NCI-H2081 treated with DMSO at 0.1 percent for 48 hours (cell line): ENCODE measurements around the gene IFITM10.

Experiments used
- DNase-seq: peaks from one replicate; lab custom pipeline; 2025; lab: John Stamatoyannopoulos, UW

Gene IFITM10

DNA sequence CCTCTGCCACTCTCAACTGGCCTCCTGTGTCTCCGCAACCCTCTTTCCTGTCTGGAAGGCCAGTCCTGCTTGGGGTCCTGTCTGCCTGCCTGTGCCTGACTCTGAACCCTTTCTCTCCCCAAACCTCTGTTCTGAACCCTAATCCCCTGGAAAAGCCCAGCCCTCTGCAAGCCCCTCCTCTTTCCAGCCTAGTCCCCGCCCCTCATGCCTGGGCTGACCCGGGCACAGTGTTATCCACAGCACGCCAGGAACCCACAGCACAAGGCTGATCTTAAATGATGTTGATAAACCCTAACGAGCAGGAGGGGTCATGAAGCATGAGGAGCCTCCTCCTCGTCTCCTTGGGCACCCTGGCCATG lies at the start of gene IFITM10:
Gene IFITM10, minus strand, starts transcription at position 115 of the 359 bp plus-strand sequence. CDS start 153 bp downstream, outside the sequence.
- DNase-seq, result no peak

DNA sequence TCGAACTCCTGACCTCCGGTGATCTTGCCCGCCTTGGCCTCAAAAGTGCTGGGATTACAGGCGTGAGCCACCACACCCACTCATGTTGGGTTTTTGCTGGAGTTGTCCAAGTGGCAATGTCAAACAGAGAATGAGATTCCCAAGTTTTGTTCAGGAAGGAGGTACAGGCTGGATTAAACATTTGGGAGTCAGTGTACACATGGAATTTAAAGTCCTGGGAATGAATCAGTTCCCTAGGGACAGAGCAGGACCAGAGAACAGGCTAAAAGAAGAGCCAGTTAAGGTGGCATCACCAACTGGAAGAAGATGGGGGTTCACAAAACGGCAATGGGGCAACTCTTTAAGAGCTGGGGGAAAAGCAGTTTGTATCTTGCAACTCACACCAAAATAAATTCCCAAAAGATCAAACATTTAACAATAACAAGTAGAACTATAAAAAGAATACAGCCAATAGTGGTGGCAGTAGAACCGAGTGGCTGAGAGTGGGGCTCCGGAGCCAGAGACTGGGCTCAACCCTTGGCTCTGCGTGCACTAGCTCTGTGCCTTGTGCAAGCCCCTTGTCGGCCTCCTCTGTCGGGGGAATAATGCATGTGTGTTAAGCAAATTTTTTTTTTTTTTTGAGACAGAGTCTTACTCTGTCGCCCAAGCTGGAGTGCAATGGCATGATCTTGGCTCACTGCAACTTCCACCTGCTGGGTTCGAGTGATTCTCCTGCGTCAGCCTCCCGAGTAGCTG lies 47.2 kb upstream of the IFITM10 start:
- DNase-seq, result no peak

DNA sequence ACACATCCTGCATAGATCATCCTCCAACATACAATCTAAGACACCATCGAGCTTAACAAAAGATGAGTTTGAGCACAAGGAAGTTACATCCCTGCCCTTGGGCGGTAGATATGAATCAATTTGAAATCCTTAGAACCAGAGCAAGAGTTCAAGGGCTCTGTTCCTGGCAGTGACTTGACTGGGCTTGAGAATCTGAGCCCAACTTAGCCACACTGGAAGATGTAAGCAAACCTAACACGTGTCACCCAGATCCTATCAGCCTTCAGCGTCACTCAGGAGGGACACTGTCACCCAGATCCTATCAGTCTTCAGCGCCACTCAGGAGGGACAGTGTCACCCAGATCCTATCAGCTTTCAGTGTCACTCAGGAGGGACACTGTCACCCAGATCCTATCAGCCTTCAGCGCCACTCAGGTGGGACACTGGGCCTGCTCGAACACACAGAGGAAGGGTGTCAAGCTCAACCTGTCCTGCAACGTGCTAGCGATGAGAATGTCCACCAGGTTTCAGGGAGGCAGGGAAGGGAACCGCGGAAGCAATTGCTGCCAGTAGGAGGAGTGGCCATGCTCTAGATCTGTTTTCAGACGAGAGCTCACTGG lies 46.1 kb upstream of the IFITM10 start:
- DNase-seq, result no peak

DNA sequence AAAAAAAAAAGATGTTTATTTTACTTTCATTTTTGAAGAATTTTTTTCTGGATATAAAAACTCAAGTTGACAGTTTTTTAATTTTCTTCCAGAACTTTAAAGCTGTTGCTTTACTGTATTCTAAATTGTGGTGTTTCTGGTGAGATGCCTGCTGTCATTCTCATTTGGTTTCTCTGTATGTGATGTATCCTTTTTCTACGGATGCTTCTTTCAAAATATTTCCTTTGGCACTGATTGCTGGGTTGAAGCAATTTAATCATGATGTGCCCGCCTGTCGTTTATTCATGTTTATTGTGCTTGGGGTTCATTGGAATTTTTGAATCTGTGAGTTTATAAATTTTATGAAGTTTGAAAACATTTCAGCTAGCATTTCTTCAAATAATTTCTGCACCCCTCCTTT lies 42.7 kb upstream of the IFITM10 start:
- no peak for DNase-seq

DNA sequence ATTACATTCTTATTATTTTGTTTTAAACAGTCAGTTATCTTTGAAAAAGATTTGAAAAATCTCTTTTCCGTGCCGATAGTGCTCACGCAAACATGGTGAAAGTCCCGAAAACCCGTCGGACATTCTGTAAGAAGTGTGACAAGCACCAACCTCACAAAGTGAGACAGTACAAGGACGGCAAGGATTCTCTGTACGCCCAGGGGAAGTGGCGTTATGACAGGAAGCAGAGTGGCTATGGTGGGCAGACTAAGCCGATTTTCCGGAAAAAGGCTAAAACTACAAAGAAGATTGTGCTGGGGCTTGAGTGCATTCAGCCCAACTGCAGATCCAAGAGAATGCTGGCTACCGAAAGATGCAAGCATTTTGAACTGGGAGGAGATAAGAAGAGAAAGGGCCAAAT lies 42.1 kb upstream of the IFITM10 start:
- no peak for DNase-seq

DNA sequence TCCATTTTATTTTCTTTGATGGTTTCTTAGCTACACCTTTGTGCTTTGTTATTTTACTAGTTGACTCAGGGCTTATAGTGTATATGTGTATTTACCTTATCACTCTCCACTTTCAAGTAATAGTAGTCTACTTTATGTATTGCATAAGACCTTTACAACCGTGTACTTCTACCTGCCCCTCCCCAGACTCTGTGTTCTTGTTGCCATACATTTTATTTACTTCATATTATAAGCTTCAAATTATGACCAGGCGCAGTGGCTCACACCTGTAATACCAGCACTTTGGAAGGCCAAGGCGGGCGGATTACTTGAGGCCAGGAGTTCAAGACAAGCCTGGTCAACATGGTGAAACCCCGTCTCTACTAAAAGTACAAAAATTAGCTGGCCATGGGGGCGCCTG lies 41.5 kb upstream of the IFITM10 start:
- DNase-seq, result no peak

DNA sequence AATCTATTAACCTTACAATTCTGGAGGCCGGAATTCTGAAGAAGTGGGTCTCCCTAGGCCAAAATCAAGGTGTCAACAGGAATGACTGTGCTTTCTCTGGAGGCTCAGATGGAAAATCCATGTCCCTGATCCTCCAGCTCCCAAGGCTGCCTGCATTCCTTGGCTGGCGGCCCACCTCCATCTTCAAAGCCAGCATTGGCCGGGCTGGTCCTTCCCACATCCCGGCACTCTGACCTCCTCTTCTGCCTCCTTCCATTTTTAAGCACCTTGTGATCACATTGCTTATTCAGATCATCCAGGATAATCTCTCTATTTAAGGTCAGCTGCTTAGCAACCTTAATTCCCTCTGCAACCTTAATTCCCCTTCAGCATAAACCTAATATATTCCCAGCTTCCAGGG lies 36.1 kb upstream of the IFITM10 start:
- DNase-seq, result no peak

DNA sequence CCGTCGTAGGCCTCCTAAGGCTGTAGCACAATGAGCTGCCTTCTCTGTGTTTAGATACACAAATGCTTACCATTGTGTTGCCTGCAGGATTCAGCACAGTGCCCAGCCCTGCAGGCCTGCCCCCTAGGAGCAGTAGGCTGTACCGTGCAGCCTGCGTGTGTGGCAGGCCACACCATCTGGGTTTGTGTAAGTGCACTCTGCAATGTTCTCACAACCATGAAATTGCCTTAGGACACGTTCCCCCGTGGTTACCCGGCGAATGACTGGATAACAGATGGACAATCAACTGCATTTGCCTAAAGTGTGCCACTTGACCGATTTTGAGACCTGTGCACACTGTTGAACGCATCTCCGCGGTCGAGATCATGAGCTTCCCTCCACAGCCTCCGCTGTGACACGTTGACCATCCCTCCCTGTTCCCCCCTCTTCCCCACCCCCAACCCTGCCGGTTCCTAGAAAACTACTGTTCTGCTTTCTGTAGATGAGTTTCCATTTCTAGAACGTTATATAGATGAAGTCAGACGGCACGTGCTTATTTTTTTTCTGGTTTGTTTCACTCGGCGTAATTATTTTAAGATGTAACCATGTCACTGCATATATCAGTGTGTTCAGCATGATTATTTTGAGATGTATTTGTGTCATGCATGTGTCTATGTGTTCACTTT lies 35.5 kb upstream of the IFITM10 start:
- DNase-seq, result no peak

DNA sequence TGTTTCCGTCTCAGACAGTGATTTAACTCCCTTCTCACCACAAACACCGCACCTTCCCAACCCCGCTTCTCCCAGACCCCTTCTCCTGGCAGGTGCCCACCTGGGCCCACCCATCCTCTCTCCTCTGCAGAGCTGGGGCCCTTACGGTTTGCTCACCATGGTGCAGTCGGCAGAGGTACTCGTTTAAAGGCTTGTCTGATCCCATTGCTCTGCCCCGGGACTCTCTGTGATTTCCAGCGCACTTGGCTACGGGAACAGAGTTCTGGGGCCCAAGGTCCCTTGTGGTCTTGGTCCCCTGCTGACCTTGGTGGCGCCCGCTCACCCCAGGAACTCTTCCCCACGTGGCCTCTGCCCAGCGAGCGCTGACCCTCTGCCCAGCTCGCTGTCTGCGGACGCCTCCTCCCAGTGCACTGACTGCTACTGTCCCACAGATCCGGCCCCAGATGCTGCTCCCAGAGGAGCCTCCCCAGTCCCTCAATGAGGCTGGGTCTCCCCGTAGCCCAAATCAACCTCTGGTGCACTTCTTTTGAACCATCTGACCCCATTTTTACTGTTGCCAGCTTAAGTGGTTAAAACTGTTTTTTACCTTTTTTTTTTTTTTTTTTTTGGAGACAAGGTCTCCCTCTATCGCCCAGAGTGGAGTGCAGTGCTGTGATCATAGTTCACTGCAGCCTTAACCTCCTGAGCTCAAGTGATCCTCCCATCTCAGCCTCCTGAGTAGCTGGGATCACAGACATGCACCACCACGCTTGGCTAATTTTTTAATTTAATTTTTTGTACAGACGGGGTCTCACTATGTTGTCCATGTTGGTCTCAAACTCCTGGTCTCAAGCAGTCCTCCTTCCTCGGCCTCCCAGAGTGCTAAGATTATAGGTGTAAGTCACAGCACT lies 34.6 kb upstream of the IFITM10 start:
- DNase-seq, result no peak

DNA sequence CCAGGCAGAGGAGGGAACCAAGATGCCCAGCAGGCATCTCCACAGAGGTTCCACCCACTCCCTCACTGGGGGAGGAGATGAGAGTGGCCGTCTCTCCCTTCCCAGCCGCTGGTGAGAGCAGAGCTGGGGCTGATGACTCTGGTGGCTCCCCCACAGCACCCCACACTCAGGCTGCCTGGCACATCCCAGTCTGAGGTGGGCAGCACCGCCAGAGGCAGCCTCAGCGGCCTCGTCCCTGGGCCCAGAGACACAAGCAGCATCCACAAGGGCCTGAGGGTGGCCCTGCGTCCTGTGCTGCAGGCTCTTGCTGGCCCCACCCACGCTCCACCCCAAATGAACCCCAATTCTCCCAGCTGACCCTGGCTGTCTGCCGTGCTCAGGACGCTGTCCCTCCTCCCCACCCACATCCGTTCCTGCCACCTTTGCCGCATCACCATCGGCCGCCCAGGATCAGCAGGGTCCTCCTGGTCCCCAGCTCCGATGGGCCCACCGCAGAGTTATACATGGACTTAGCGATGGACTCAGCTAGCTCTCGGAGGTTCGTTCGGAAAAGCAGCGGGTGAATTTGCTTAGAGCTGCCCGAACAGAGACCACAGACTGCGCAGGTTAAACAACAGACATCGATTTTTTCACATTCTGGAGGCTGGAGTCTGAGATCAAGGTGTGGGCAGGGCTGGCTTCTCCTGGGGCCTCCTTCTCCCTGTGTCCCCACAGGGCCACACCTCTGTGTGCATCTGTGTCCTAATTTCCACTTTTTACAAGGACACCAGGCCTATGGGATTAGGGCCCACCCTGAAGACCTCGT lies 33.5 kb upstream of the IFITM10 start:
- no peak for DNase-seq

DNA sequence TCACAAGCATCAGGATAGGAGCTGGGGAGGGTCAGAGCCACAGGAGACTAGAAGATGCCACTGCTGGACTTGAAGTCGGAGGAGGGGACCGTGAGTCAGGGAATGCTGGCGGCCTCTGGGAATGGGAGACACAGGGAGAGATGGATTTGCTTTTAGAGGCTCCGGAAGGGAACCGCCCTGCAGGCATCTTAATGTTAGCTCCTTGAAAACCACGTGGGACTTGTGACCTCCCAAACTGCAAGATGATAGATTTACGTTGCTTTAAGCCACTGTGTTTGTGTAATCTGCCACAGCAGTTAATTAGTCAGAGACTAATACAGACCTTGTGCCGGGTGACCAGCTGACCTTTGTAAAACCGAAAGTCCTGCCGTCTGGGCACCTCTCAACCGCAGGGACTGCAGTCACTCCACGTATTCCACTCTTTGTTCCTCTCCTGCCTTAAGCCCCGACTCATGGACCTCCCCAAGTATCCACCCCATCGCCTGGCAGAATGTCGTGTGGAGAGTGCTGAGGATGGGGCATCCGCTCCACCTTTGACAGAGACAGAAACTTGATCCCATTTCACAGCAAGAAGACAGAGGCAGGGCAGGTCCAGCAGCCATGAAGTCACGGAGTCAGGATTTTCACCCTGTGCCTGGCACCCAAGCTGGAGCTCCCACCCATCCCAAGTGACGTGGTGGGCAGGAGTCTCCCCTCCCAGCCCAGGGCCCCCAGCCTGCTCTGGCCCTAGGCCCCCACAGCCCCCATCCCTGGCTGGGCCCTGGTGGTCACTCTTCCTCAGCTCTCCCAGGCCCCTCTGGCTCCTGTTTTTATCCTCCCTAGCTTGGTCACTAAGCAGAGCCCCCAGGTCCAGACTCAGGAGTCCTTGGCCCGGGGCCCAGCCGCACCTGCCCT lies 32.7 kb upstream of the IFITM10 start:
- no peak for DNase-seq

DNA sequence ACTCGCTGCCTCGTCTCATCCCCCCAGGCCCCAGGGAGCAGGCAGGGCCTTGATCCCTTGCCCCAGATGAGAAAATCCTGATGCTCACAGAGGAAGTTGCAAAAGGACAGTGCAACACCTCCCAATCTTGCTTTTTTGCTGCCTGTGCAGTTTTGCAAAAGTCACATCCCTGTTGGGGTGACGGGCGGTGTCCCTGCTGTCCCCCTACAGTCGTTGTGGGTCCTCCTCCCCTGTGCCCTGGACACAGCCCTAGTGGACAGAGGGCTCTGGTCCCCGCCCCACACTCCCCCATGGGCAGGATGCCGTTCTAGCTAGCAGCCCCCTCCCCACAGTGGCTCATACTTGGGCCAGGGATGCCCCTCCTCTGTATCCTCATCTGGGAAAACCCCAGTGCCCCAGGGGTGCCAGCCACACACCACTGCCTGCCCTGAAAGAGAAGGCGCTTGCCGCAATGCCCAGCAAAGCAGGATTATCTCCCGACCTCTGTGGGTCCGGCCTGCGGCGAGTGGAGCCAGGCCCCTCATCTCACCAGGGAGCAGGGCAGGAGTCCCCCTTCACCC lies 31.7 kb upstream of the IFITM10 start:
- no peak for DNase-seq

DNA sequence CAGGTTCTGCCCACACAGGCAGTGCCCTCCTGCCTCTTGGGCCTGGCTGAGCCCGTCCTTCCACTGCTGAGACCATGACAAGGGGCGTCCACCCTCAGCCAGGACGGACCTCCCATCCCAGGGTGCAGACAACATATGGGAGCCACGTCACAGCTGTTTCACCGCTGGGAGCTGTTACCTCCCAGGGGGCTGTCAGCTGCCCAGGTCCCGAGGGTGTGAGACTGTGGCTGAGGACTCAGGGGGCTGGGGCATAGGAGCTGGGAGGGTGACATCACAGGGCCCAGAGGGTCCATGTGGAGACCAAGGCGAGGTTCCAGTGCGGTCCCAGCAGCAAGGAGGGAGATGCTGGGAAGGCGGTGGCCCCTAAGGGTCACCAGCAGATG lies 31.2 kb upstream of the IFITM10 start:
- DNase-seq, result no peak

DNA sequence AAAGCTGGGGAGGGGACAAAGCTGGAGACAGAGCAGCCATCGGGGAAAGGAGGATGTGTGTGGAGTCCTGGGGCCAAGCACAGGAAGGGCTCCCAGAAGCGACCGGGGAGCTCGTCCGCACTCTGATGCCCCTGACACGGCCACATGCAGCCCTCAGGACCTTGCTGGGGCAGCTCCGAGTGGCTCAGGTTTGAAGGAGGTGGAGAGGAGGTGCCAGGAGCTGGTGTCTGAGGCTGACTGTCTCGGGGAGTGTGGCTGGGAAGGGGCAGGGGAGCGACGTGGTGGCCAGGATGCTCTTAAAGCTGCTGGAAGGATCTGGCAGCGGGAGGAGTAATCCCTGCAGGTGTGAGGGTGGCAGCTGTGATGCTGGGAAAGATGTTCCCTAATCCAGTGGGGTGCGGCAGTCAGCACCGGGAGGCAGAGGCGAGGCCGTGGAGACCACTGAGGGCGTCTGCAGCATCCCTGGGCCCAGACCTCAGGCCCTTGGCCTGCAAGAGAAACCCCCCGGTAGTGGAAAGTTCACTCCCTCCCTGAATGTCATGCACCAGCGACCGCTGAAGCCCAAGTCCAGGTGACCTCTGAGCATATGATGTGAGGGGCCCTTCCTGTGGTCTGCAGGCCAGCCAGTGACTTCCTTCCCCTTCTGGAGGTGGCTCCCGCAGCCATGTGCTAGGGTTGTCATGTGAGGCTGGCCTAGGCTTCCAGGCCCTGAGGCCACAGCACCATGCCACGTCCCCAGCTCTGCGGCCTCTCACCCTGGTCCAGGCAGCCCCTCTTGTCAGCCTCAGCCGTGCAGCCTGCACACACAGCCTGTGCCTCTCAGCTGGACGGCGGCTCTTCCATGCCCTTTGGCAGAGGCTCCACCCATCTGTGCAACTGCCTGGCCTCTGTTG lies 30.6 kb upstream of the IFITM10 start:
- no peak for DNase-seq

DNA sequence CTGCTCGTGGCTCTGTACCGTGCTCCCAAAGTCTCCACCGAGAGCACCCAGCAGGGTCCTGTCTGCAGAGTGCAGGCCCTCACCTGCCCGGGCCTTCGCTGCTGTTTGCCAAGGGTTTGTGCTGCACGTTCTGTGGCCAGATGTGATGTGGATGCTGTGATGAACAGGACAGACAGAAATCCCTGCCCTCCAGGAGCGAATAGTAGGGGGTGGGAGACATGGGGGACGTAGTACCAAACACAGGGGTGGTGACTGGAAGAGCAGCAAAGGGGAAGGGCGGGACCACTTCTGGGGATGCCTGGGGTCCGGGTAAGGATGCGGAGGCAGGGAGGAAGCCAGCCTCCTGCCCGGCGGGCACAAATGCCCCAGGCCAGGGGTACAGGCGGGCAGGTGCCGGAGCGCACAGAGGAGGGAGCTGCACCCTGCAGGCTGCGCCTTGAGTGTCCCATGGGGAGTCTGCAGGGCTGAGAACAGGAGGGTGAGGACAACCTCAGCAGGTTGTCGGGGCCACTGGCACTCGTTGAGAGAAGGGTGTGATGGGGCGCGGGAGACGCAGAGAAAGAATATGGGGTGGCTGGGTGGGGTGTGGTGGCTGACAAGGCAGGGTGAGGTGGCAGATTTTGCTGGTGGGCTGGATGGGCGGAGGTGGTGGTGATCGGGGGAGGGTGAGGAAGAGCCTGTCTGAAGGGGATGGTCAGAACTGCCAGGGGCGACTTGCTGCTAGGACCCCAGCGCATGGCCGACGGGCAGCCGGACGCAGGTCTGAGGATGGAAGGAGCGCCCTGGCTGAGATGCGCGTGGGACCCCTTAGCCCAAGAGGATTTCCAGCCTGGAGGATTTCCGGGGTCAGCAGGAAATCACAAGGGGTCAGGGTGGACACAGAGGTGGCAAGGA lies 29.7 kb upstream of the IFITM10 start:
- no peak for DNase-seq

DNA sequence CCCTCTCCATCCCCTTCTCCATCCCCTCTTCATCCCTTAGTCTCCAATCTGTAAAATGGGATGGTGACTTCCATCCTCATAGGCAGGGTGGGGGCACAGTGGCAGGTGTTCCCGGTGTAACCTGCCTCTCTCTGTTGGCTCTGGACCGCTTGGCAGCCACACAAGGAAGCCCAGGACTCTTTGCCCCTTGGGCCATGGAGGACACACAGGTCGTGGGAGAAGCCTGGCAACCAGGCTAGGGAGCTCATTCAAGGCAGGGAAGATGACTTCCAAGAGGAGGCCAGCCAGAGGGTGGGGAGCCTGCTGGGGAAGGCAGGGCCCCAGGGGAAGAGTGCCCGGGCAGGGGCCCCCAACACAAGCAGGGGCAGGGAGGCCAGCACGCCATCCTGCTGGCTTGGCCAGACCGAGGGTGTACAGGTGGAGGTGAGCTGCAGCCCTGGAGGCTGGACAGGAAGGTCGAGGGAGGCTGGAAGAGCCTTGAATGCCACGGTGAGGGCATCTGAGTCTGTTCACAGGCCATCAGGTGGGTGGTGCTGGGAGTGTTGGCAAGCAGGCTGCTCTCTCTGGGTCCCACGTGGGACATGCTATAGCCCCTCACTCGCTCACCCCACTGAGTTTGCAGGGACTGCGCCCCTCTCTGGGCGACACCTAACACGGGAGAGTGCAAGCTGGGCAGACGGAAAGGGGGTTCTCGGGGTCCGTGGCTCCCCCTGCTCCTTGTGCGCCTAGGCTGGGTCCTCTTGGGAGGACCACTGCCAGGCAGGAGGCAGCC lies 28.8 kb upstream of the IFITM10 start:
- no peak for DNase-seq

DNA sequence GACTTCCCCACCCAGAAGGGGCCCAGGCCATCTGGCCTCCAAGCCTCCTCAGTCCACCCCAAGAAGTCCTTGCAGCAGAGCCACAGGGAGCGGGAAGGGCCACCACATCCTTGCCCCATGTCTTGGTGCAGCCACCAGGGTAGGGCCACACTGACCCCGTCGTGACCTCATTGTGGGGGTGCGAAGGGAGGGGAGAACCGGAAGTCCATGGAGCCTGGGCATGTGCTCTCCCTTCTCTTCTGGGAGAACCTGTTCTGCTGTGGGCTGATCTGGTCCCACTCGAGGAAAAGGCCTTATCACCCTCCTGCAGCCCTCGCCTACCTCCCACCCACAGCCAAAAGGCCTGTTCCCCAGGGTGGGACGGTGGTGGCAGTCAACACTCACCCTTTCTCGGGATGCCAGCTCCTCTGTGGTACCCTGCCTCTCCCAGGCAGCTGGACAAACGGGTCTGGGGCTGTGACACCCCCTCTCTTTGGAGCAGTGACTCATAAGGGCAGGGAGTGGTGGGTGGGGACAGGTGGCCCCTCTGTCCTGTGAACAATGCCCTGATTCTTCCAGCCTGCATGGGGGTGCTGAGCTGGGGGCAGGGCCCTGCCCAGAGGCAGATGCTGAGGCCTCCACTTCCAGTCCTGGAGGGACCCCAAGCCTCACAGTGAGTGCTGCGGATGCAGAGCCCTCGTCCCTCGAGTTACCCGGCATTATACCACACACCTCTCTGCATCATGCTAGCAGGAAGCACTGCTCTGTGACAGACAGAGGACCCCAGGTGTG lies 27.9 kb upstream of the IFITM10 start:
- no peak for DNase-seq
